ENCODE measurements around the gene PHPT1. TPM values are rescaled to one million over a fixed set of nuclear protein-coding genes. Genes with fewer than 3 reads are reported as not detected.

PHPT1 gene
- total RNA-seq, 1 experiment from 2014 or later = 94.7 TPM

DNA sequence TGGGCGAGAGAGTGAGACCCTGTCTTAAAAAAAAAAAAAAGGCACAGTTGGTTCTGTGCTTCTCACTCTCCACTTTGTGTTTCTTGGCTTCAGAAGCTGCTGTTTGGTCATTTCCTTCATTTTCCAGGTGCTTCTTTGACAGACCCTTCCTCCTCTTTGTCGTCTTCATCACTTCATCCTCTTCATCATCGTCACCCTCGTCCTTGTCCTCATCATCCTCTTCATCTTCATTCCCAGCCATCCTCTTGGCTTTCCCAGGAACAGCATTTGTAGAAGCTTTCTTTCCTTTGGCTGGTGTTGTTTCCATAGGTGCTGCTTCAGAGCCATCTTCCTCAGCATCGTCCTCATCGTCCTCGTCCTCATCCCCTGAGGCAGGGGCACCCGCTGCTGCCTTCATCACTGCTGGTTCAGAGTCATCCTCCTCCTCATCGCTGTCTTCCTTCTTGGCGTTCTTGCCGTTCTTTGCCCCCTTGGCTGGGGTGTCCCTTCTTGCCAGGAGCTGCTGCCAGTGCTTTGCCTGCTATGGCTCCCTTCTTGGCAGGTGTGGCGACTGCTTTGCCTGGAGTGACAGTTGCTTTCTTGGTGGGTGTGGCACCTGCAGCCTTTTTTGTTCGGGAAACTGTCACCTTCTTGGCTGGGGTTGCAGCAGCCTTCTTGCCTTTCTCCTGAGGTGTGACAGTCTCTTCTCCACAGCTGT lies 34.3 kb upstream of the PHPT1 start:
- POLR2A ChIA-PET (ENCODE audit: low non-redundant PET) = no interaction called here
- H3K27ac ChIP-seq (ENCODE audit: low read depth, low read length, poor library complexity, severe bottlenecking) = no peak overlapping the region
- no peaks in the 10 kb centered on the region for H3K27me3 ChIP-seq (replicated peaks; ENCODE audit: insufficient read depth, low read depth, low read length, poor library complexity)
- H3K9me3 ChIP-seq (ENCODE audit: low read depth, low read length, poor library complexity, severe bottlenecking) = no peaks in the 10 kb centered on the region
- no peak overlapping the region for H3K4me3 ChIP-seq (ENCODE audit: low read depth, low read length, poor library complexity, severe bottlenecking)
- DNase-seq (ENCODE audit: low spot score) = no peak
- CTCF ChIA-PET = no interaction called here
- H3K36me3 ChIP-seq (ENCODE audit: insufficient read depth, low read length, poor library complexity, severe bottlenecking) = peaks cover 49% of the 10 kb centered on the region
- H3K4me1 ChIP-seq (ENCODE audit: insufficient read depth, low read length, poor library complexity, severe bottlenecking) = peaks cover 12% of the 10 kb centered on the region
- no peak for TF ChIP-seq EZH2 (IDR thresholded peaks at IDR 0.05; ENCODE audit: borderline replicate concordance, low read depth, low read length, poor library complexity, severe bottlenecking)
- TF ChIP-seq, protein P1, sequence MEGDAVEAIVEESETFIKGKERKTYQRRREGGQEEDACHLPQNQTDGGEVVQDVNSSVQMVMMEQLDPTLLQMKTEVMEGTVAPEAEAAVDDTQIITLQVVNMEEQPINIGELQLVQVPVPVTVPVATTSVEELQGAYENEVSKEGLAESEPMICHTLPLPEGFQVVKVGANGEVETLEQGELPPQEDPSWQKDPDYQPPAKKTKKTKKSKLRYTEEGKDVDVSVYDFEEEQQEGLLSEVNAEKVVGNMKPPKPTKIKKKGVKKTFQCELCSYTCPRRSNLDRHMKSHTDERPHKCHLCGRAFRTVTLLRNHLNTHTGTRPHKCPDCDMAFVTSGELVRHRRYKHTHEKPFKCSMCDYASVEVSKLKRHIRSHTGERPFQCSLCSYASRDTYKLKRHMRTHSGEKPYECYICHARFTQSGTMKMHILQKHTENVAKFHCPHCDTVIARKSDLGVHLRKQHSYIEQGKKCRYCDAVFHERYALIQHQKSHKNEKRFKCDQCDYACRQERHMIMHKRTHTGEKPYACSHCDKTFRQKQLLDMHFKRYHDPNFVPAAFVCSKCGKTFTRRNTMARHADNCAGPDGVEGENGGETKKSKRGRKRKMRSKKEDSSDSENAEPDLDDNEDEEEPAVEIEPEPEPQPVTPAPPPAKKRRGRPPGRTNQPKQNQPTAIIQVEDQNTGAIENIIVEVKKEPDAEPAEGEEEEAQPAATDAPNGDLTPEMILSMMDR (conservative IDR thresholded peaks at IDR 0.05; ENCODE audit: low read depth, low read length) = no peak
- intact Hi-C loops (cut with micrococcal nuclease; ENCODE audit: unreplicated experiment) = no loop called here
- BruUV-seq (replicated peaks) = no TSS peak

DNA sequence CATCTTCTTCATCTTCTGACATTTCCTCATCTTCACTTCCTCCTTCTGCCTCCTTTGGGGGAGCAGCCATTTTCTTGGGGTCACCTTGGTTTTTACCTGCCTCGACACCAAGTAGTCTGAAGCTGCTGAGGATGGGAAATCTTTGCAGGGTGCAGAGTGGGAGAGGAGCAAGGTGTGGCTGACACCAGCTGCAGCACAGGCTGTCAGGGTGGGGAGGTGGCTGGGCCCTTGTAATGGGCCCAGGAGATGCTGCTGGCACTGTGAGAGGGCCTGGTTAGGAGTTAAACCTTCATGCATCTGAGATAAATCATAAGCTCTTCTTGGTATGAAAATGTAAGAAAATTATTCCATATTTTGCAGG lies 33.8 kb upstream of the PHPT1 start:
- Histone ChIP-seq H3K36me3 (ENCODE audit: insufficient read depth, low read length, poor library complexity, severe bottlenecking) (peaks cover 46% of the 10 kb centered on the region), H3K27ac (ENCODE audit: low read depth, low read length, poor library complexity, severe bottlenecking) (no peak overlapping the region), H3K4me1 (ENCODE audit: insufficient read depth, low read length, poor library complexity, severe bottlenecking) (peaks cover 8% of the 10 kb centered on the region), H3K9me3 (ENCODE audit: low read depth, low read length, poor library complexity, severe bottlenecking) (no peaks in the 10 kb centered on the region), H3K4me3 (ENCODE audit: low read depth, low read length, poor library complexity, severe bottlenecking) (no peak overlapping the region), H3K27me3 (replicated peaks; ENCODE audit: insufficient read depth, low read depth, low read length, poor library complexity) (no peaks in the 10 kb centered on the region)
- POLR2A ChIA-PET (ENCODE audit: low non-redundant PET) = no interaction called here
- no peak for DNase-seq (ENCODE audit: low spot score)
- CTCF ChIA-PET = no interaction called here
- TF ChIP-seq, protein P1 (conservative IDR thresholded peaks at IDR 0.05; ENCODE audit: low read depth, low read length) = no peak
- no peak for TF ChIP-seq EZH2 (IDR thresholded peaks at IDR 0.05; ENCODE audit: borderline replicate concordance, low read depth, low read length, poor library complexity, severe bottlenecking)
- BruUV-seq (replicated peaks) = no TSS peak
- intact Hi-C loops (cut with micrococcal nuclease; ENCODE audit: unreplicated experiment) = no loop called here

DNA sequence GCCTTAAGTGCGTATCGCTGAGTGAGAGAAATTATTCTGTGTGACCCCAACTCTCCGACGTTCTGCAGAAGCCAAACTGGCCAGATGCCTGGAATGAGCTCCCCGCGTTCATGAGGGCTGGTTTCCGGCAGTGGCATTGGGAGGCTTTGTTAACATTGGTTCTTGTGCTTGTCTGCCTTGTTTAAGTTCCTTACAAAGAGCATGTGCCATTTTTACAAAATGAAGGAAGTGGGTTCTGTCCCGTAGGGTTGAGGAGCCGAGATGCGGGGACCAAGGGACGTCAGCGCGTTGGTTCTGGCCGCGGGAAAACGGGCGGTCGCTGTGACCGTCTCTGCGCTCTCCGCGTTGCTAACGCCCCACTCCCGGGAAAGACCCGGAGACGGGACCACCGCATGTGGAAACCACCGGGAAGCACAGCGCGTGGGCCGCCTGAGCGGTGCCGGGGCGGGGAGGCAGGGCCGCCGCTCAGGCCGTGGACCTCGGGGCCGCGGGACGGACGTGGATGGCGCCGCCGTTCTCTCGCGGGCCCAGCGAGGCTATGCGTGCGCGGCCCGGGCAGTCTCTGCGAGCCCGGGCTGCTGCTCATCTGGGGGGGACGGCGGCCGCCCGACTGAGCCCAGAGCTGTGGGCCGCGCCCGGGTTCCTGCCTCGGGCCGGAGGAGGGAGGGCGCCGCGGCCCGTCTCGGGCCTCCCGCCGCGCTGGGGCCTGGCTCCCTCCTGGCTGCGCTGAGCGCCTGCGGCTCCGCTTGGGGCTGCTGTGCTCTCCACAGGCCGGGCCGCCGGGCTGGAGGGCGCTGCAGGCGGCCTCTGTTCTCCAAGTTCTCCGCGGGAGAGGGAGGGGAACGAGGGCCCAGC lies 28.0 kb upstream of the PHPT1 start:
- POLR2A ChIA-PET (ENCODE audit: low non-redundant PET) = no interaction called here
- peaks cover 39% of the 10 kb centered on the region for H3K36me3 ChIP-seq (ENCODE audit: insufficient read depth, low read length, poor library complexity, severe bottlenecking)
- no peaks in the 10 kb centered on the region for H3K9me3 ChIP-seq (ENCODE audit: low read depth, low read length, poor library complexity, severe bottlenecking)
- TF ChIP-seq EZH2 (IDR thresholded peaks at IDR 0.05; ENCODE audit: borderline replicate concordance, low read depth, low read length, poor library complexity, severe bottlenecking) = no peak
- TF ChIP-seq, protein P1 (conservative IDR thresholded peaks at IDR 0.05; ENCODE audit: low read depth, low read length) = no peak
- no peaks in the 10 kb centered on the region for H3K27me3 ChIP-seq (replicated peaks; ENCODE audit: insufficient read depth, low read depth, low read length, poor library complexity)
- H3K4me3 ChIP-seq (ENCODE audit: low read depth, low read length, poor library complexity, severe bottlenecking) = peak overlapping the region; percentile 38
- DNase-seq (ENCODE audit: low spot score) = peak; percentile 65
- H3K27ac ChIP-seq (ENCODE audit: low read depth, low read length, poor library complexity, severe bottlenecking) = peak overlapping the region; percentile 77
- CTCF ChIA-PET = interaction anchor here (1.0 kb wide), 1 partner anchor 21 kb away, joined by 3 read pairs; the partner anchor contains the start of gene AJM1
- peaks cover 7% of the 10 kb centered on the region for H3K4me1 ChIP-seq (ENCODE audit: insufficient read depth, low read length, poor library complexity, severe bottlenecking)
- BruUV-seq (replicated peaks) = no TSS peak
- intact Hi-C loops (cut with micrococcal nuclease; ENCODE audit: unreplicated experiment) = no loop called here
